Skin of body (tissue), 1 donor: Measurements from ENCODE around the gene C1orf210. TPM values are rescaled to one million over a fixed set of nuclear protein-coding genes. Genes with fewer than 3 reads are reported as not detected.

Experiments used
- total RNA-seq: library from RNA; depleted of rRNA; stranded (reverse); fragments of >200 nt; gene quantifications from one replicate; pipeline ENCODE4 v1.2.3, GENCODE V29; 2014

The C1orf210 gene
- total RNA-seq, 1 donor from 2014 or later = 0.99 TPM

Other genes starting within 250 kb of the C1orf210 start
- 33.5 TPM for gene EBNA1BP2, start 113.3 kb downstream of the C1orf210 start, total RNA-seq
- gene CFAP57, start 113.3 kb downstream of the C1orf210 start, total RNA-seq = 0.39 TPM
- 1.3 TPM for gene TMEM125, start 15.6 kb downstream of the C1orf210 start, total RNA-seq
- gene TIE1, start 15.4 kb upstream of the C1orf210 start, total RNA-seq = 19.5 TPM
- gene MPL, start 52.2 kb upstream of the C1orf210 start, total RNA-seq = 0.10 TPM
- 11.2 TPM for gene CDC20, start 73.4 kb upstream of the C1orf210 start, total RNA-seq
- 33.2 TPM for gene ELOVL1, start 82.4 kb upstream of the C1orf210 start, total RNA-seq
- 31.5 TPM for gene MED8, start 104.2 kb upstream of the C1orf210 start, total RNA-seq
- gene SZT2, start 104.3 kb upstream of the C1orf210 start, total RNA-seq = 25.9 TPM
- 27.5 TPM for gene HYI, start 168.3 kb upstream of the C1orf210 start, total RNA-seq
- gene PTPRF, start 245.3 kb upstream of the C1orf210 start, total RNA-seq = 79.3 TPM